Uterus (tissue), 4 donors: Measurements from ENCODE around the gene C9orf153. TPM values are rescaled to one million over a fixed set of nuclear protein-coding genes. Genes with fewer than 3 reads are reported as not detected.
"Not testable (repeated sequence)": the region's sequence is repeated elsewhere in the genome, so short reads cannot be mapped to it uniquely, and the experiment has no call there.

Experiments
- DNase-seq, 2 donors: peaks; one replicate each; pipeline ENCODE4 v3.0.0-alpha.2; 2019 to 2020
- H3K27ac ChIP-seq, 2 donors: fragments of 200-600 bp; sonication (generic); 1 replicate in 1 of 2; 2 replicates in 1 of 2; pipeline ENCODE4 v1.5.1; 2016 to 2018
- H3K27me3 ChIP-seq, 2 donors: fragments of 200-600 bp; sonication (generic); one replicate each; pipeline ENCODE4 v1.5.1; 2018 to 2019; ENCODE audit warnings: control low read depth in 1 of 2
- H3K36me3 ChIP-seq, 2 donors: fragments of 200-600 bp; sonication (generic); one replicate each; pipeline ENCODE4 v1.5.1; 2019; ENCODE audit warnings: control low read depth in 1 of 2
- H3K4me1 ChIP-seq, 2 donors: fragments of 200-600 bp; sonication (generic); one replicate each; pipeline ENCODE4 v1.5.1; 2018 to 2019; ENCODE audit warnings: control low read depth in 1 of 2
- H3K4me3 ChIP-seq, 2 donors: fragments of 200-600 bp; sonication (generic); 1 replicate in 1 of 2; 2 replicates in 1 of 2; pipeline ENCODE4 v1.5.1; 2018 to 2019; ENCODE audit warnings: mild to moderate bottlenecking in 1 of 2
- H3K9me3 ChIP-seq, 2 donors: fragments of 200-600 bp; sonication (generic); one replicate each; pipeline ENCODE4 v1.5.1; 2019; ENCODE audit warnings: control low read depth in 1 of 2
- POLR2A ChIP-seq, 2 donors: fragments of 450-650 bp; IDR thresholded peaks; one replicate each; pipeline ENCODE4 v1.6.1; 2016; ENCODE audit warnings: antibody characterized with exemption in 2 of 2, mild to moderate bottlenecking in 1 of 2, moderate library complexity in 1 of 2
- intact Hi-C: fragments of 100-400 bp; cut with DNase I; formaldehyde crosslinking; loops from one replicate; pipeline ENCODE4 v1.15.1; 2023; ENCODE audit warnings: low total_unique reads
- total RNA-seq, 4 donors: library from RNA; depleted of rRNA in 3 of 4; stranded (reverse); fragments of >200 nt in 3 of 4; gene quantifications; one replicate each; pipeline versions ENCODE4 v1.1.0 to v1.2.4, GENCODE V29; 2014 to 2023
- TF ChIP-seq, protein P1 (sequence below), 4 experiments: fragments of 200-600 bp in 2 of 4; fragments of 450-650 bp in 2 of 4; sonication (generic) in 2 of 4; IDR thresholded peaks; one replicate each; pipeline ENCODE4 v1.5.1; 2016 to 2019; ENCODE audit warnings: antibody characterized with exemption in 4 of 4, mild to moderate bottlenecking in 2 of 4, moderate library complexity in 1 of 4
- donor health status: DM: yes; HTN: yes; CAD: no.

Gene C9orf153
- total RNA-seq, 4 donors from 2014 or later = 0.82 to 1.8 (median 1.5) TPM; not detected in 1

DNA sequence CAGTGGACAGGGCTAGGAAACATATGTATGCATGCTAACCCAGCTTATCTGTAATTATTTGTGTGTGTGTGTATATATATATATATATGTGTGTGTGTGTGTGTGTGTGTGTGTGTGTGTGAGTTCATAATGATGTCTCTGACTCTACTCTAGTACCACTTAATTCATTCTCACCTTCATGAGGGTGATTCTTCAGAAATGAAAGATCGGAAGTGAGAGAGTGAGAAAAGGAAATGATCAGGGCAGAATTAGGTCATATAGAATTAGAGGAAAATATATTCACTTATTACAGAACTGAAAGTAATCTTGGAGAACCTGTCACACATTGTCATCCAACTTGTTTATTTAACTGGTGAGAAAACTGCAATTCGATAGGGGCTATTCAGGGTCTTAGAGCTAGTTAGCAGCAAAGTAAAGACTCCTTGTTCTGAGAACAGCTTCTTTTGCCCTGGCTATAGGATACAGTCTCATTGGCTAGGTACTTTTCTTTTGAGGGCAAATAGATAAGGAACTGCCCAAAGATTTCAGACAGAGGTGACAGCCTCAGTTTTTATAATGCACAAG, 58.8 kb downstream of the C9orf153 start:
- no peak for TF ChIP-seq POLR2A (IDR thresholded peaks at IDR 0.05)
- TF ChIP-seq, protein P1, sequence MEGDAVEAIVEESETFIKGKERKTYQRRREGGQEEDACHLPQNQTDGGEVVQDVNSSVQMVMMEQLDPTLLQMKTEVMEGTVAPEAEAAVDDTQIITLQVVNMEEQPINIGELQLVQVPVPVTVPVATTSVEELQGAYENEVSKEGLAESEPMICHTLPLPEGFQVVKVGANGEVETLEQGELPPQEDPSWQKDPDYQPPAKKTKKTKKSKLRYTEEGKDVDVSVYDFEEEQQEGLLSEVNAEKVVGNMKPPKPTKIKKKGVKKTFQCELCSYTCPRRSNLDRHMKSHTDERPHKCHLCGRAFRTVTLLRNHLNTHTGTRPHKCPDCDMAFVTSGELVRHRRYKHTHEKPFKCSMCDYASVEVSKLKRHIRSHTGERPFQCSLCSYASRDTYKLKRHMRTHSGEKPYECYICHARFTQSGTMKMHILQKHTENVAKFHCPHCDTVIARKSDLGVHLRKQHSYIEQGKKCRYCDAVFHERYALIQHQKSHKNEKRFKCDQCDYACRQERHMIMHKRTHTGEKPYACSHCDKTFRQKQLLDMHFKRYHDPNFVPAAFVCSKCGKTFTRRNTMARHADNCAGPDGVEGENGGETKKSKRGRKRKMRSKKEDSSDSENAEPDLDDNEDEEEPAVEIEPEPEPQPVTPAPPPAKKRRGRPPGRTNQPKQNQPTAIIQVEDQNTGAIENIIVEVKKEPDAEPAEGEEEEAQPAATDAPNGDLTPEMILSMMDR (IDR thresholded peaks at IDR 0.05) = no peak
- Histone ChIP-seq H3K27me3 (no peaks in the 10 kb centered on the region), H3K27ac (no peak overlapping the region), H3K4me1 (no peaks in the 10 kb centered on the region), H3K4me3 (no peak overlapping the region), H3K36me3 (no peaks in the 10 kb centered on the region), H3K9me3 (no peaks in the 10 kb centered on the region)
- intact Hi-C loops = no loop called here
- DNase-seq = no peak

DNA sequence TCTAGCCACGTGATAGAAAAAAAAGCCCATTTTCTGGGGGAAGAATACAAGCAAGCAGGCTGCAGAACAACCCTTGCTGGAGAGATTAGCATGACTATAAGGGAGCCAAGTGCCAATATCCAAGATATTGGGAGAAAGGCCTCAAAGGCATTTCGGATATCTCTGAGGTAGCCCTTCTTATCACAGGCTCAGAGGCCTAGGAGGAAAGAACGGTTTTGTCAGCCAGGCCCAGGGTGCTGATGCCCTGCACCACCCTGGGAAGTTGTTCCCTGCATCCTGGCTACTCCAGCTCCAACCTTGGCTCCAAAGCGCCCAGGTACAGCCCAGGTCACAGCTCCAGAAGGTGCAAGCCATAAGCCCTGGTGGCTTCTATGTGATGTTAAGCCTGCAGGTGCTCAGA, 66.4 kb downstream of the C9orf153 start:
- no peak for DNase-seq
- TF ChIP-seq POLR2A (IDR thresholded peaks at IDR 0.05) = no peak
- intact Hi-C loops = no loop called here

DNA sequence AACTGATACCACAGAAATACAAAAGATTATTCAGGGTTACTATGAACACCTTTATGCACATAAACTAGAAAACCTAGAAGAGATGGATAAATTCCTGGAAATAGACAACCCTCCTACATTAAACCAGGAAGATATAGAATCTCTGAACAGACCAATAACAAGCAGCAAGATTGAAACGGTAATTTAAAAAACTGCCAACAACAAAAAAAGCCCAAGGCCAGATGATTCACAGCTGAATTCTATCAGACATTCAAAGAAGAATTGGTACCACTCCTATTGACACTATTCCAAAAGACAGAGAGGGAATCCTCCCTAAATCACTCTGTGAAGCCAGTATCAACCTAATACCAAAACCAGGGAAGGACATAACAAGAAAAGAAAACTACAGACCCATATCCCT, 68.8 kb downstream of the C9orf153 start:
- H3K27me3 ChIP-seq, H3K4me1 ChIP-seq, intact Hi-C loops, DNase-seq, H3K27ac ChIP-seq, H3K36me3 ChIP-seq, H3K9me3 ChIP-seq, H3K4me3 ChIP-seq: not testable (repeated sequence)

More for the DNA sequence above, 66.4 kb downstream of the C9orf153 start:
- Histone ChIP-seq H3K4me3 (no peak overlapping the region), H3K9me3 (peaks cover 0 to 3% of the 10 kb centered on the region in 2 donors), H3K27ac (no peak overlapping the region), H3K27me3 (no peaks in the 10 kb centered on the region), H3K36me3 (no peaks in the 10 kb centered on the region), H3K4me1 (no peaks in the 10 kb centered on the region)

DNA sequence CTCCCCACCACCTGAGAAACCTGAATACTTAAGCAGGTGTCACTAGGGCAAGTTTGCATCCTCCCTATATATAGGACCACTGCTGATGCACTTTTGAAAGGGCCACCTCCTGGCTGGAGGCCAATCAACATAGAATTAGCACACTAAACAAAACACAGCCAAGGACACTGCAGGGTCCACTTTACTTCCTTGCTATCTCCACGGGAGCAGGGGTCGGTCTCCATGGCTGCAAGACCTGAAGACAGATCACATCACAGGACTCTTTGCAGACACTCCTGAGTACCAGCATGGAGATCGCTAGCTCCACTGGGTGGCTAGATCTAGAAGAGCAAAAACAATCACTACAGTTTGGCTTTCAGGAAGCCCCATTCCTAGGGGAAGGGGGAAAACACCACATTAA, 72.3 kb downstream of the C9orf153 start:
- no peaks in the 10 kb centered on the region for H3K27me3 ChIP-seq
- intact Hi-C loops = no loop called here
- H3K9me3 ChIP-seq = no peaks in the 10 kb centered on the region
- H3K36me3 ChIP-seq = no peaks in the 10 kb centered on the region
- H3K27ac ChIP-seq = no peak overlapping the region
- no peak for DNase-seq
- no peak for TF ChIP-seq POLR2A (IDR thresholded peaks at IDR 0.05)
- TF ChIP-seq, protein P1 (IDR thresholded peaks at IDR 0.05) = no peak
- H3K4me1 ChIP-seq = no peaks in the 10 kb centered on the region
- H3K4me3 ChIP-seq = no peak overlapping the region

DNA sequence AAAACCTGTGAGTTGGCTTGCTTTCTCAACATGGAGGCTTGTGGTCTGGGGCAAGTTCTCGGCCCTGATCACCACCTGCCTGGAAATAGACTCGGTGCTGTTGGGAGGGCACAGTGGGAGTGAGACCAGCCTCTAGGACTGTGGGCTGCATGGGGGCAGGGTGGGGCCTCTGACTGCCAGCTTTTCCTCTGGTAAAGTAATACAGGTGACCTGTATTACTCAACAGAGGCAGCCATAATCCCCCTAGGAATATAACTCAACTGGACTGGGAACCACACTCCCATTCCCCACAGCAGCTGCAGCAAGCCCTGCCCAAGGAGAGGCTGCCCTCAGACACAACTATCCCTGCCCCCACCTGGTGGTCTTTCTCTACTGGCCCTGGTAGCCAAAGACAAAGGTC, 72.8 kb downstream of the C9orf153 start:
- TF ChIP-seq, protein P1 (IDR thresholded peaks at IDR 0.05) = no peak
- no peak for DNase-seq
- intact Hi-C loops = no loop called here
- H3K9me3 ChIP-seq = no peaks in the 10 kb centered on the region
- H3K27me3 ChIP-seq = no peaks in the 10 kb centered on the region
- no peaks in the 10 kb centered on the region for H3K4me1 ChIP-seq
- no peak overlapping the region for H3K27ac ChIP-seq
- H3K36me3 ChIP-seq = no peaks in the 10 kb centered on the region
- no peak overlapping the region for H3K4me3 ChIP-seq

DNA sequence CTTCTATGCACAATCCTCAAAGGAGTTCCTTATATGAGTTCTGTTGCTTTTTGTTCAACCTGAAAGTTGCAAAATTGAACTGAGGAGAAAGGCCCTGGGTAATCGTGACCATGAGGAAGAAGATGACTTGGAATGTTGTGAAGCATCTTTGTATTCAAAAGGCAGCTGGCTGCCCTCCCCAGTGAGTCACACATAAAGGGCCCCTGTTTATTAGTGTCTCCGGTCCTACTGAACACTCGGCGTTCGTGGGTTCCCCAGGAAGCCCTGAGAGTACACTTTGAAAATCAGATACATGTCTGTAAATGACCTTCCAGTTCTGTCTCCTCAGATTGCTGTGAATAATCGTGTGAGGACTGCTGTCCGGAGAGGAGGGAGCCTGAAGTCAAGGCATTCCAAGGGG, 73.6 kb downstream of the C9orf153 start:
- H3K9me3 ChIP-seq = no peaks in the 10 kb centered on the region
- H3K27me3 ChIP-seq = no peaks in the 10 kb centered on the region
- no peak for DNase-seq
- TF ChIP-seq POLR2A (IDR thresholded peaks at IDR 0.05) = no peak
- TF ChIP-seq, protein P1 (IDR thresholded peaks at IDR 0.05) = no peak
- no peaks in the 10 kb centered on the region for H3K4me1 ChIP-seq
- no peak overlapping the region for H3K4me3 ChIP-seq
- intact Hi-C loops = no loop called here
- no peaks in the 10 kb centered on the region for H3K36me3 ChIP-seq
- H3K27ac ChIP-seq = no peak overlapping the region
